ENCODE measurements around the gene CEP112. TPM values are rescaled to one million over a fixed set of nuclear protein-coding genes. Genes with fewer than 3 reads are reported as not detected.

The CEP112 gene
- 8.0 and 9.1 TPM in 2 replicates for total RNA-seq

DNA sequence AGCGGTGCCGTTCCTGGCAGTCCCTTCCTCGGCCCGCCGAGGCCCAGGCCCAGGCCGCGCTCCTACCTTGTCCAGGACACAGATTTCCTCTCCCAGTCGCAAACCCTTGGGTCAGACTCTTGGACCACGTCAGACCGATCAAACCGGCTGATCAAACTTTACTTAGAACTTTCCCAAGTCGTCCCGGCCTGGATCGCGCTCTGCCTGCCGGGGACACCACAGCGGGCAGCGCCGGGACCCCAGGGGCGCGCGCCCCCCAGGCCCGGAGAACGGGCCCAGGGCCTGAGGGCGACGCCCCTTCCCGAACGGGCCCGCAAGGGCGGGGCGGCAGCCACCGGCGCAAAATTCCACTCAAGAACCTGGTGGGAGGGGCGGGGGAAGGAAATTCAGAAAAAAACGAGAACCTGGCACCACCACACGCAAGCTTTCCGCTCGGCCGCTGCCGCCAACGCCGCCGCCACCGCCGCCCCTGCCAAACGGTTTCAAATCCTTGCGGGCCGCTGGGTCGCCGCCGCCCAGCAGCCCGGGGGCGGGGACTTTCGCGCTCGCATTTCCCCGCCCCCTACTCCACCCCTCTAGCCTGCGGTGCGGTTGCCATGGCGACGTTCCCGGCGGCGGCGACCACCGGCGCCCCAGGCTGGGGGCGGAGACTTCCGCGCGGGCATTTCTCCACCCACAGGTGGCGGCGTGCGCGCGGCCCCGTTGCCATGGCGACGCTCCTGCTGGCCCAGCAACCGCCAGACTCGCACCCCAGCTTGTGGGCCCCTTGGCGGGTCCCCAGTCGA is at the start of gene CEP112:
Gene CEP112 (minus strand): TSS at position 541 of the 785 bp plus-strand sequence.

DNA sequence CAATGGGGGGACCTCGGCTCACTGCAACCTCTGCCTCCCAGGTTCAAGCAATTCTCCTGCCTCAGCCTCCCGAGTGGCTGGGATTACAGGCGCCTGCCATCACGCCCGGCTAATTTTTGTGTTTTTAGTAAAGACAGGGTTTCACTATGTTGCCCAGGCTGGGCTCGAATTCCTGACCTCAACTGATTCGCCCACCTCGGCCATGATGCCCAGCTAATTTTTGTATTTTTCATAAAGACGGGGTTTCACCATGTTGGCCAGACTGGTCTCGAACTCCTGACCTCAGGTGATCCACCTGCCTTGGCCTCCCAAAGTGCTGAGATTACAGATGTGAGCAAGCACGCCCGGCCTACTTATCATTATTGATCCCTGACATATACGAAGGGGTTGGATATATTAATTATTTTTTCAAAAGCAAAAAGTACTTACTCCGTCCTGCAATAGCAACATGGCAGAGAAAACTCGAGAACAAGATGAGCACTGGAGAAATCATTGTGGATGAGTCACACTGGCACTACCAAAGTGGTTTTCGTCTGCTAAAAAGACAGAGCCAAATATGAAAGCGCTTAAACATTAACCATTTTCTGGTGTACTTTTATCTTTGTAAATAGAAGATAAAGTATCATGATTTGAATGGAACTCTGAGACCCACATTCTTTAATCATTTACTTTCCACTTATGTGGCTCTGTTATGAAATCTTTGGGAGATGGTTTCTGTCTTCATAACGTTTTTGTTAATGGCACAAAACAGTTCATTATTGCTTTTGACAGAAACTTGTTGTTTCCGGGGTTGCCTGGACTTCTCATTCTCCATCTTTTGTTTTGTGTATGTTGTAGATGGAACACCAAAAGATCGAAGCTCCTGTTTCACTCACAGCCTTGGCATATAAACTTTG is 37.2 kb upstream of the CEP112 start, which contains the start of gene APOH:
Gene APOH (minus strand): TSS at position 529 of the 896 bp plus-strand sequence. CDS start 36 bp downstream, at position 493.

Other genes starting within 250 kb of the CEP112 start
- not detected in 2 replicates for gene APOH, start 37.3 kb upstream of the CEP112 start, total RNA-seq
- 13.0 and 14.3 TPM in 2 replicates for gene PRKCA, start 110.5 kb upstream of the CEP112 start, total RNA-seq

Measured in mammary microvascular endothelial cell (primary cell).